GM19193 (cell line): Measurements from ENCODE around the gene ZNF189.

Experiments used
- POLR2A ChIP-seq: IDR thresholded peaks from 4 replicates; pipeline ENCODE4 v1.6.1; 2011; ENCODE audit not compliant: insufficient read depth, insufficient read length; ENCODE audit errors: extremely low read depth

The ZNF189 gene

DNA sequence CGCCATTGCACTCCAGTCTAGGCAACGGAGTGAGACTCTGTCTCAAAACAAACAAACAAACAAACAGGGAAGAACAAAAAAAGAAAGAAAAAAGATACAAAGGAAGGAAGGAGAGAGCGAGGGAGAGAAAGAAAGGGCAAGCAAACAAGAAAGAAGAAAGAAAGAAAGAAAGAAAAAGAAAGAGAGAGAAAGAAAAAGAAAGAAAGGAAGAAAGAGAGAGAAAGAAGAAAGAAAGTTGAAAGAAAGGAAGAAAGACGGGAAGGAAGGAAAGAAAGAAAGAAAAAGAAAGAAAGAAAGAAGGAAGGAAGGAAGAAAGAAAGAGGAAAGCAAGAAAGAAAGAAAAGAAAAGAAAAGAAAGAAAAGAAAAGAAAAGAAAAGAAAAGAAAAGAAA lies 50.0 kb downstream of the ZNF189 start:
- TF ChIP-seq POLR2A = no peak

DNA sequence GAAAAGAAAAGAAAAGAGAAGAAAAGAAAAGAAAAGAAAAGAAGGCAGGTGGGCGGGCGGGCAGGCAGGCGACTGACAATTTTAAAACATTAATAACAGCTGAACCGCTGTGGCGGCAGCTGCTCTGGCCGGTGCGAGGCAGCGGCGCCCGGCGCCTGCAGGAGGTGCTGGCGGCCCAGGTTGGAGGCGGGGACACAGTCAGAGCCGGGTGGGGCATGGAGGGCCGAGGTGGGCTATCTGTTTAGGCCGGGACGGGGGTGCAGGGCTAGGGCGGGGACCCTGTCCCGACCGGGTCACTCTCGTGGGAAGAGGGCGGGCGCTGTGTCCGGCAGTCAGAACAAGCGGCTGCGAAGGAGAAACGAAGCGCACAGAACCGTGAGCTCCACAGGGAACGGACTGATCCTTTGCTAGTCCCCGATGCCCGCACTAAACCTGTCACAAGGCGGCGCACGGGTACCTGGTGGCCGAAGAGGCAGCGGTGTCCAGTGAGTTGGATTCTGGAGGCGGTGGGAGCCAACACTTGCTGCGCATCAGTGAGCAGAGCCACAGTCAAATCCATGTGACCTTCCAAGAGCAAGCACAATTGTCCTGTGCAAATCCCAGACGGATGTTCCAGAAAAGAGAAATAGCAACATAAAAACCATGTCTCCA lies 50.5 kb downstream of the ZNF189 start:
- TF ChIP-seq POLR2A = no peak

DNA sequence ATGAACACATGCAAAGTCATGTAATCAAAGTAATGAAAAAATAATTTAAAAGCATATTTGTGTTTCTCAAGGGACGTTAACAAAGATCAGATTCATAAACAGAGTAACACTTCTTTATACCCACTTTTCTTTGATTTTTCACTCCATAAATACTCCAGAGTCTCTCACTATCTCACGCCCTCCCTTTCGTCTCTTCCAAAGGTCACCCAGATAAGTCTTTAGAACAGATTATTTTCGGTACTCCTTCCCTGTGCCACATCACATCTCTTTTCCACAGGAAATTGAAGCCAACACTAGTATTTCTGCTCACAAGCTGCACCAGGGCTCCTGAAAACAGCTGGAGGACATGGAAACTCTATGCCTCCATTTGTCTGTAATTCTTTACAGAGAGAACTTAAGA lies 52.3 kb downstream of the ZNF189 start:
- TF ChIP-seq POLR2A = no peak

DNA sequence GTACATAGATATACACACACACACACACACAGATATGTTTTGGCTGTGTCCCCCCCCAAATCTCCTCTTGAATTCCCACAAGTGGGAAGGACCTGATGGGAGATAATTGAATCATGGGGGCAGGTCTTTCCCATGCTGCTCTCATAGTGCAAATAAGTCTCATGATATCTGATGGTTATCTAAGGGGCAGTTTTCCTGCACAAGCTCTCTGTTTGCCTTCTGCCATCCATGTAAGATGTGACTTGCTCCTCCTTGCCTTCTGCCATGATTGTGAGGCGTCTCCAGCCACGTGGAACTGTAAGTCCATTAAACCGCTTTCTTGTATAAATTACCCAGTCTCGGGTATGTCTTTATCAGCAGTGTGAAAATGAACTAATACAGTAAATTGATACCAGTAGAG lies 52.8 kb downstream of the ZNF189 start:
- TF ChIP-seq POLR2A = no peak

DNA sequence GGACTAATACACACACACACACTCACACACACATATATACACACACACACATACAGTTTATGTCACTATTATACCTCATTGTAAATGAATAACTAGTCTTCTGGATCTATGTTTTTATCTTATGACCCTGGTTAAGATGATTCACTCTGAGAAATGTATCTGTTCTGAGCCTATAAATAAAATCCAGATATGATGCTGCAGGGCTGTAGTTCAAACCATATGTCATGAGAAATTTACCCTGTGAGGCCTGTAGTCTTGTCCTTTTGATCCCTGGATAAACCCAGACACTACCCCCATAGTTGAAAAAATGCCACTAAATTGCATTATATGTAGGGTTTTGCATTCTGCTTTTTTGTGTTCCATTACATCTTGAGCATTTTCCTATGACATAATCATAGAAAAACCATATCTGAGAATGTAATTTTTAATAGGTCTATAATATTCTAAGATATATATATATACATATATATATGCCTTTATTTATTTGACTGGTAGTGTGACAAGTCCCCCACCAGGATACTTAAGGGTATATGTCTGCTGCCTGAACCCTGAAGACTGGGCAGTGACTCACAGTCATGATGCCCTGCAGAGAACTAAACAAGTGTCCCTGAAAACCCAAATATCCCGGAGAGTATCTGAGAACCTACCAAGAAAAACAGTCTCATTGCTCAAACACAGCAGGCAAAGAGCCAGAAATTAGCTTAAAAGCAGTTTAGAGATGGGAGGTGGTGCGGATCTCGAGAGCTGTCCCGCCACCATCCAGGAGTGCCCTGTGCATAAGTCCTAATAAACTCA lies 55.3 kb downstream of the ZNF189 start:
- no peak for TF ChIP-seq POLR2A

DNA sequence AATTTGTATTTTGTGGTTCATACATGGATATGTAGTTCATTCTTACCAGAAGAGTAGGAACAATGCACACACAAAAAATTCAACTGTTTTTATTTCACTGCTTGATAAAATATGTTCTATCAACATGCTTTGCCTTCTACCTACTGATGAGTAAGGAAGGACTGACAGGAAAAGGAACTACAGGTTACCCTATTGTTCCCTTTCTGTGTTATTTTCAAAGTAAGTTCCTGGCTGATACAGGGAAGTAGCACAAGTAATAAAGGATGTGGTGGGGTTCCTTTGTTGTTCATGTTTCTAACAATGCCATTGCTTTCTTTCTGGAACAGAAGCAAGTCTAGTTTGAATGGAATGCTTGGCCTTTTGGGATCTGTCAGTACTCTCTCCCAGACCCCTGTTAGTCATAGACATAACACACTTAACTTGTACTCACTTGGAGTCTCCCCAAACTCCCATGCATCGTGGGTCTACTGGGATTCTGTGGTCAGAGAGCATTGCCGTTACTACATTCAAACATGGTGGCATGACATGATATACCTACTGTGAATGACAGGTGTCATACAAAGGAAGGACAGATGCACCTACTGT lies 57.1 kb downstream of the ZNF189 start:
- TF ChIP-seq POLR2A = no peak

DNA sequence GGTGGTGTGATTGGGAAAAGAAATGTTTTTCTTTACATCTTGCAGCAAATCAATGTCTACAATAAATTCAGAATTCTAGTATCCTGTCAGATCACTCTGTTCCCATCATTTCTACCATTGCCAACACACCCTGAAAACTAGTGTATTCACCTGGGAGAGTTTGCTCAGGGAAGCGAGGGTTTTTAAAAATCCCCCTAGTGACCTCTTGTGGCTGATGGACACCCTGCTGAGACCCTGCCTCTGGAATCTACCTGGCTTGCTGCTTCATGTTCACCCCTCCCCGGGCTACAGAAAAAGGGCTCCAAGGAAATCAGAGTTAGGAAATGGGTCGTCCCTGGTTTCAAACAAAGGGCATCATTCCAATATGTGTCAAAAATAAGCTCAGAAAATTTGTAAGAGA lies 58.4 kb downstream of the ZNF189 start:
- no peak for TF ChIP-seq POLR2A

DNA sequence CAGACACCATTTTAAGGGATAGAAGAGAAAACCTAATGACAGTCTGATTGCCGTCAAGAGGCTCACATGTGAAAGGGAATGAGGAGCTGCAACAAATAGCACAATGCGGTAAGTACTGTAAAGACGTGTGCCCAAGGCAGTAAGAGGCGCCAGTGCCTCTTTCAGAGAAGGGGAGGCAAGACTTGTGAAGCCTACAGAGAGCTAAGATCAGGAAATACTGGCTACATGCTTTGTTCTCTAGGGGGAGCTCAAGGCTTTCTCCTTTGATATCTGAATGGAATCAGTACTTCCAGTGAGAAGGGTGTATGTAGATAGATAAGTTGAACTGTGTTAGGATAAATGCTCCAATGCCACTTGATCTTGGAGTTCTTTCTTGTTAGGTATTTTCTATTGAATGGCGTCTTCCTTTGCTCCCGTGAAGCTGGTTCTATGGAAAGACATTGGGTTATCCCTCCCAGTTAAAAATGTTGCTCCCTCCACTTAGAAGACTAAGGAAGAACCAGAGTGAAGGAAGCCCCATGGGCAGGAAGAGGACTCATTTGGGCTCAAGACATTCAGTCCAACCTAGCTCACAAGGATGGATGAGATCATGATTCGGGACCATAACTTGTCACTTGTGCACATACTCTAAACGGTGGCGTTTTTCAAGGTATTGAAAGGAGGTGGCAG lies 60.4 kb downstream of the ZNF189 start:
- no peak for TF ChIP-seq POLR2A
